Measurements from ENCODE around the gene ZNF311. TPM values are rescaled to one million over a fixed set of nuclear protein-coding genes. Genes with fewer than 3 reads are reported as not detected.
A peak's percentile ranks its signal among the peaks of the same experiment; 100 is the strongest.

Gene ZNF311
- total and polyA plus RNA-seq, 2 of the 13 experiments (the other 11 are each of a cell fraction or from before 2014, with no cell fraction given), result not detected

- TF ChIP-seq ZNF275 (CRISPR knock-in tag; IDR thresholded peaks at IDR 0.05; ENCODE audit: borderline replicate concordance), result no peak; the same call in 1 of the 2 replicates
- no peak for TF ChIP-seq MTA1 (CRISPR knock-in tag; IDR thresholded peaks at IDR 0.05; ENCODE audit: borderline replicate concordance)
- no peak for TF ChIP-seq SMAD9 (CRISPR knock-in tag; IDR thresholded peaks at IDR 0.05)
- no peak for TF ChIP-seq REL (CRISPR knock-in tag; conservative IDR thresholded peaks at IDR 0.05)
- no peak for TF ChIP-seq ZNF530 (CRISPR knock-in tag; IDR thresholded peaks at IDR 0.05; ENCODE audit: low read depth)
- TF ChIP-seq SALL1 (CRISPR knock-in tag; IDR thresholded peaks at IDR 0.05), result peak; percentile 73
- TF ChIP-seq, protein P1, sequence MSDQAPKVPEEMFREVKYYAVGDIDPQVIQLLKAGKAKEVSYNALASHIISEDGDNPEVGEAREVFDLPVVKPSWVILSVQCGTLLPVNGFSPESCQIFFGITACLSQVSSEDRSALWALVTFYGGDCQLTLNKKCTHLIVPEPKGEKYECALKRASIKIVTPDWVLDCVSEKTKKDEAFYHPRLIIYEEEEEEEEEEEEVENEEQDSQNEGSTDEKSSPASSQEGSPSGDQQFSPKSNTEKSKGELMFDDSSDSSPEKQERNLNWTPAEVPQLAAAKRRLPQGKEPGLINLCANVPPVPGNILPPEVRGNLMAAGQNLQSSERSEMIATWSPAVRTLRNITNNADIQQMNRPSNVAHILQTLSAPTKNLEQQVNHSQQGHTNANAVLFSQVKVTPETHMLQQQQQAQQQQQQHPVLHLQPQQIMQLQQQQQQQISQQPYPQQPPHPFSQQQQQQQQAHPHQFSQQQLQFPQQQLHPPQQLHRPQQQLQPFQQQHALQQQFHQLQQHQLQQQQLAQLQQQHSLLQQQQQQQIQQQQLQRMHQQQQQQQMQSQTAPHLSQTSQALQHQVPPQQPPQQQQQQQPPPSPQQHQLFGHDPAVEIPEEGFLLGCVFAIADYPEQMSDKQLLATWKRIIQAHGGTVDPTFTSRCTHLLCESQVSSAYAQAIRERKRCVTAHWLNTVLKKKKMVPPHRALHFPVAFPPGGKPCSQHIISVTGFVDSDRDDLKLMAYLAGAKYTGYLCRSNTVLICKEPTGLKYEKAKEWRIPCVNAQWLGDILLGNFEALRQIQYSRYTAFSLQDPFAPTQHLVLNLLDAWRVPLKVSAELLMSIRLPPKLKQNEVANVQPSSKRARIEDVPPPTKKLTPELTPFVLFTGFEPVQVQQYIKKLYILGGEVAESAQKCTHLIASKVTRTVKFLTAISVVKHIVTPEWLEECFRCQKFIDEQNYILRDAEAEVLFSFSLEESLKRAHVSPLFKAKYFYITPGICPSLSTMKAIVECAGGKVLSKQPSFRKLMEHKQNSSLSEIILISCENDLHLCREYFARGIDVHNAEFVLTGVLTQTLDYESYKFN (CRISPR knock-in tag; conservative IDR thresholded peaks at IDR 0.05), result peak; percentile 81
- no peak for TF ChIP-seq ZNF652 (CRISPR knock-in tag; IDR thresholded peaks at IDR 0.05; ENCODE audit: borderline replicate concordance, low read depth)
- TF ChIP-seq ZBTB10 (CRISPR knock-in tag; IDR thresholded peaks at IDR 0.05; ENCODE audit: borderline replicate concordance), result no peak
- TF ChIP-seq, protein P2, sequence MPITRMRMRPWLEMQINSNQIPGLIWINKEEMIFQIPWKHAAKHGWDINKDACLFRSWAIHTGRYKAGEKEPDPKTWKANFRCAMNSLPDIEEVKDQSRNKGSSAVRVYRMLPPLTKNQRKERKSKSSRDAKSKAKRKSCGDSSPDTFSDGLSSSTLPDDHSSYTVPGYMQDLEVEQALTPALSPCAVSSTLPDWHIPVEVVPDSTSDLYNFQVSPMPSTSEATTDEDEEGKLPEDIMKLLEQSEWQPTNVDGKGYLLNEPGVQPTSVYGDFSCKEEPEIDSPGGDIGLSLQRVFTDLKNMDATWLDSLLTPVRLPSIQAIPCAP (CRISPR knock-in tag; IDR thresholded peaks at IDR 0.05; ENCODE audit: low read depth), result no peak
- TF ChIP-seq CENPT (CRISPR knock-in tag; IDR thresholded peaks at IDR 0.05; ENCODE audit: low read depth), result no peak
- TF ChIP-seq FOXM1 (CRISPR knock-in tag; IDR thresholded peaks at IDR 0.05), result no peak
- no peak for TF ChIP-seq ZBTB20 (CRISPR knock-in tag; IDR thresholded peaks at IDR 0.05; ENCODE audit: borderline replicate concordance, low read depth)
- TF ChIP-seq, protein P3, sequence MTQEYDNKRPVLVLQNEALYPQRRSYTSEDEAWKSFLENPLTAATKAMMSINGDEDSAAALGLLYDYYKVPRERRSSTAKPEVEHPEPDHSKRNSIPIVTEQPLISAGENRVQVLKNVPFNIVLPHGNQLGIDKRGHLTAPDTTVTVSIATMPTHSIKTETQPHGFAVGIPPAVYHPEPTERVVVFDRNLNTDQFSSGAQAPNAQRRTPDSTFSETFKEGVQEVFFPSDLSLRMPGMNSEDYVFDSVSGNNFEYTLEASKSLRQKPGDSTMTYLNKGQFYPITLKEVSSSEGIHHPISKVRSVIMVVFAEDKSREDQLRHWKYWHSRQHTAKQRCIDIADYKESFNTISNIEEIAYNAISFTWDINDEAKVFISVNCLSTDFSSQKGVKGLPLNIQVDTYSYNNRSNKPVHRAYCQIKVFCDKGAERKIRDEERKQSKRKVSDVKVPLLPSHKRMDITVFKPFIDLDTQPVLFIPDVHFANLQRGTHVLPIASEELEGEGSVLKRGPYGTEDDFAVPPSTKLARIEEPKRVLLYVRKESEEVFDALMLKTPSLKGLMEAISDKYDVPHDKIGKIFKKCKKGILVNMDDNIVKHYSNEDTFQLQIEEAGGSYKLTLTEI (CRISPR knock-in tag; conservative IDR thresholded peaks at IDR 0.05), result no peak
- TF ChIP-seq EEA1 (CRISPR knock-in tag; IDR thresholded peaks at IDR 0.05; ENCODE audit: borderline replicate concordance), result no peak
Measured at GRCh38 chr6:28980852-28981430, 24.2 kb downstream of the ZNF311 start (continued).
